SK-N-MC (cell line): Measurements from ENCODE around the gene RTRAF.

ENCODE experiments used
- EZH2 ChIP-seq: fragments of 200-600 bp; sonication (generic); IDR thresholded peaks from one replicate; pipeline ENCODE4 v1.6.1; 2017; ENCODE audit warnings: antibody characterized with exemption
- FOXP2 ChIP-seq: optimal IDR thresholded peaks from 2 replicates; pipeline ENCODE3; 2011; ENCODE audit warnings: mild to moderate bottlenecking, moderate library complexity; ENCODE audit not compliant: insufficient read depth; ENCODE audit errors: extremely low read length, control extremely low read depth
- POLR2AphosphoS5 ChIP-seq: IDR thresholded peaks from 2 replicates; pipeline ENCODE4 v1.6.1; 2012; ENCODE audit warnings: mild to moderate bottlenecking, low read depth, low read length, borderline replicate concordance

- no peak for TF ChIP-seq EZH2
- TF ChIP-seq POLR2AphosphoS5 = no peak
- no peak for TF ChIP-seq FOXP2
Measured at GRCh38 chr14:52058341-52058740, 69.0 kb downstream of the RTRAF start.
